AG08395 (cell line): ENCODE data around the gene KCNMA1.

Experiments
- DNase-seq: peaks from one replicate; pipeline ENCODE4 v3.0.0; 2012; ENCODE audit warnings: mixed read lengths, low spot score

Gene KCNMA1

DNA sequence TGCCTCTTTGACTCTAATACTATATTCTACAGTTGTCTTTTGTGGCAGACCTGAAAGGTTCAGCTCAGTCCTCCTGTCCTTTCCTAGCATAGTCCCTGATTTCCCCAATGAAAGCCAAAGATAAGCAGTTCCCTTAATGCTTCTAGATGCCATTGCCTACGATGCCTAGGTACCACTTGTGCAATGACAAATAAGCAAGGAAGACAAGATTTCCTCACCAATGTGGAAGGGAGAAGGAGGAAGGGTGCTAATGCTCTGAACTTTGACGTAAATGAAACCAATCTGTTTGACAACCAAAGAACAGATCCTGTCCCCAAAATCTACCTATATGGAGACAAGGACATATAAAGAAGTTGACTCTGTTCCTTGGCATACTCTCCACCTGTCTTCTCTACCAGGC, 393.3 kb downstream of the KCNMA1 start:
- no peak for DNase-seq

DNA sequence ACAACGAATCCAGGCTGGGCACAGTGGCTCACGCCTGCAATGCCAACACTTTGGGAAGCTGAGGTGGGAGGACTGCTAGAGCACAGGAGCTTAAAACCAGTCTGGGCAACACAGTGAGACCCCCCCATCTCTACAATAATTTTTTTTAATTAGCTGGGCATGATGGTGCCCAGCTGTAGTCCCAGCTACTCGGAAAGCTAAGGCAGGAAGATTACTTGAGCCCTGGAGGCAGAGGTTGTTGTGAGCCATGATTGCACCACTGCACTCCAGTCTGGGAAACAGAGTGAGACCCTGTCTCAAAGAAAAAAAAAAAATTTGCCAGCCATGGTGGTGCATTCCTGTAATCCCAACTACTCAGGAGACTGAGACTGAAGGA, 396.3 kb downstream of the KCNMA1 start:
- DNase-seq: no peak

DNA sequence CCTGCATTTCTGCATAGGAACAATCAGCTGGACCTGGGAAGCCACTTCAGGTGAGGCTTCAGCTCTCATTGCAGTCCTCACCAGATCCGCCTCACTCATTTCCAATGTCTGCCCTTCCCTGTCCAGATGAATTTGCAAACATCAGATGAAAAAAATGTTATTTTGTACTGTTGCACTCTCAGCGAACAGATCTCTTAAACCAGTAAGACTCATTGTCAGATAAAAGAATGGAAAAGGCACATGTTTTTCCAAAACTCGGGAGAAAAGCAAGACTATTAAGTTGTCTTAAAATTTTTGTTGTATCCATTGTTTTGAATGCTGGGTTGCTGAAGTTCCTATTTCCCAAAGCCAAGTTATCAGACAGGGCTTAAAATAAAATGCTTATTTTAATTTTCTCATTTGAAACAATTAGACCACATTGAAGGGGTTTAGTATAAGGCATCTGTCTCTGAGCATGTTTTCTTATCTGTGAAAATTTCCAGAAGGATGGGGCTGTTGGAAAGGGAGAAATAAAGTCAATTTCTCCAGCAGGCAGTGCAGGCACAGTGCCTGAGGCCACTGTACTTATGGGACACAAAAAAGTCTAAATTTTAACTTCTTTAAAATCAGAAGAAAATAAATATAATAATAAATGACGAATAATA, 396.8 kb downstream of the KCNMA1 start:
- DNase-seq: no peak

DNA sequence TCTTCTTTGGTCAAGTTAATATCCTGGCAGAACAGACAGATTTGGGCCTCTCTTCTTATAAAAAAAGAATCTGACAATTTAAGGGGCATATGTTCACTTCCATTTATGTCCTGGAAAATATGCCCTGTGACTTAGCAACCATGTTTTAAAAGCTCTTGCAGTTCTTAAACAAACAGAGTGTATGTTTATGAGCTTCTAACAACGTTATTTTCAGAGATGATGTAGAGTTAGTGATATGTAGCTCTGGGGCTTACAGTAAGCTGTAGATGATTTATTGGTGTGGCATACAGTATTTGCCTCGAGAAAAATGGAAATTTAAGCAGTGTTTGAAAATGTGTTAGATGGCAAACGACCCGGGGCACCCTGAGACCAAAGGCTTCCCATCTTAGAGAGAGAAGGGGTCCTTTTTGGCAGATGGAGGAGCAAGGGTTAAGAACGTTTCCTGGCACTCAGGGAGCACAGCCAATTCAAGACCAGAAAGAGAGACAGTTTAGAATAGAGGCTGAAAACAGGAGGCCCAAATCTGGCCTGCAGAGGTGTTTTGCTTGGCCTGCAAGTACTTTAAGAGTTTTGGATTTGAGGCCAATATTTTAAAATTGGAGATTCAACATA, 397.5 kb downstream of the KCNMA1 start:
- DNase-seq: no peak

DNA sequence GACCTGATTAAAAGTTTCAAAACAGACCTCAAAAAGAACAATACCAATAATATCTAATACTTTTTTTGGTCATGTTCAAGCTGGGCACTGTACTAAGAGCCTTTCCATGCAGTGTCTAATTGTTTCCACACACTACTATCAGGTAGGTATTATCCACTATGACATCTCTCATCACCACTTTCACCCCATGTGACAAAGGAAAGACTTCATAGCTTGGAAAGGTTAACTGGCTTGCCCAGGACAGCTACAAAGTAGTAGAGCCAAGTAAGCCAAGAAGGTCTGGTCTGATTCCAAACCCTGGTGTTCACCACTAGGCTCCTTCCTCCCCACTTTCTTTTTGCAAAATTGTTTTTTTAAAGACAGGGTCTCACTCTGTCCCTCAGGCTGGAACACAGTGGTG, 400.5 kb downstream of the KCNMA1 start:
- no peak for DNase-seq

DNA sequence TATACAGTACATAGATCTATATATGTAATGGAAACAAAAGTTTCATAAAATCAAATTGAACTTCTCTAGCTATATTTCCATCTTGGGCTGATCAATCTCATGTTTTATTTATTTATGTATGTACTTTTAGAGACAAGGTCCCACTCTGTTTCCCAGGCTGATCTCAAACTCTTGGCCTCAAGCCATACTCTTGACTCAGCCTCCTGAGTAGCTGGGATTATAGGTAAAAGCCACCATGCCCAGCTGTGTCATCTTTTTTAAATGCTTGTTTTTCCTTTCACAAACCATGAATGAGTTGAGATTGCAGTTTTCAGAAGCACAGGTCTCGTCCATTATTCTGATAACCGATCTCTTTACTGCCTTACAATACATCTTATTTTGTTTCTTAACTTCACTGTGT, 400.9 kb downstream of the KCNMA1 start:
- DNase-seq: no peak

DNA sequence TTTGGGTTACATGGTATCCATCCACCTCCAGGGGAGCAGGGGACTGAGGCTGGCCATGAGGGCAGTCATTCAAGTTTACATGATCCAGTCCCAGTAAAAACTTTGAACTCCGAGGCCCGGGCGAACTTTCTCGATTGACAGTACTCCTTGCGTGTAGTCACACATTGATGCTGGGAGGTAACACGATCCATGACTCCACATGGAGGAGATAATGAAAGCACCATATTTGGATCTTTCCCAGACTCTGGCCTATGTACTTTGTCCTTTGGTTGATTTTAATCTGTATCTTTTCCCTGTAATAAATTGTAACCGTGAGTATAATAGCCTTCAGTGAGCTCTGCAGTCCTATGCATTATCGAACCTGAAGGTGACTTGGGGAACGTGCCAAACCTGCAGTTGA, 401.6 kb downstream of the KCNMA1 start:
- no peak for DNase-seq

DNA sequence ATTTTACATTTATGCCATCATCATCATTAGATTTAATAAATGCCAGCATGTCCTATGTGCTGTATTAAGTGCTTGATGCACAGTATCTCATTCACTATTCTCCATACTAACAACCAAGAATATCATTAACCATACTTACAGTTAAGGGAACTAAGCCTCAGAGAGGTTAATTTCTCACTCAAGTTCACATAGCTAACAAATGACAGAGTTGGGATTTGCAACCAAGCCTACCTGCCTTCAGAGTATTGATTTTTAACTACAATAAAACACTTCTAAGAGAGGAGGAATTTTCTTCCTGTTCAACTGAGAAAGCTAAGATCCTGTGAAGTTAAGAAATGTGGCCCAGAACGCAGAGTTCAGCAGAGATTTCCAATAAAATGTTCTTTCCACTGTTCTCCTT, 403.0 kb downstream of the KCNMA1 start:
- DNase-seq: no peak

DNA sequence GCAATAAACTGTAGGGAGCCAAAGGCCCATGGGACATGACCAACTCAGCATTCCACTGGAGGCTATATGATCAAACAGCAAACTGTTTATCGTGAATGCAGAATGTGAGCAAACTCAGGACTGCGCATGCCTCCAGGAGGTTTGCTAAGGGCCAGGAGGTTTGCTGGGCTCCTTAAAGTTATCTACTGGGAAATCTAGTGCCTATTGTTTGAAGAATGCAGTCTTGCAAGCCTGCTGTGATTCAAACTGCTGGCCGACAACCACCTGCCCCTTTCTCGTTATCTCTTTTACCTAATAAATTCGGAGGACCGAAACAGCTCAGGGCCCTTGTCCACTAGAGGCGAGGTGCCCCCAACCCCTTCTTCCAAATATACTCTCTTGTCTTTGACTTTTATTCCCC, 404.1 kb downstream of the KCNMA1 start:
- no peak for DNase-seq

DNA sequence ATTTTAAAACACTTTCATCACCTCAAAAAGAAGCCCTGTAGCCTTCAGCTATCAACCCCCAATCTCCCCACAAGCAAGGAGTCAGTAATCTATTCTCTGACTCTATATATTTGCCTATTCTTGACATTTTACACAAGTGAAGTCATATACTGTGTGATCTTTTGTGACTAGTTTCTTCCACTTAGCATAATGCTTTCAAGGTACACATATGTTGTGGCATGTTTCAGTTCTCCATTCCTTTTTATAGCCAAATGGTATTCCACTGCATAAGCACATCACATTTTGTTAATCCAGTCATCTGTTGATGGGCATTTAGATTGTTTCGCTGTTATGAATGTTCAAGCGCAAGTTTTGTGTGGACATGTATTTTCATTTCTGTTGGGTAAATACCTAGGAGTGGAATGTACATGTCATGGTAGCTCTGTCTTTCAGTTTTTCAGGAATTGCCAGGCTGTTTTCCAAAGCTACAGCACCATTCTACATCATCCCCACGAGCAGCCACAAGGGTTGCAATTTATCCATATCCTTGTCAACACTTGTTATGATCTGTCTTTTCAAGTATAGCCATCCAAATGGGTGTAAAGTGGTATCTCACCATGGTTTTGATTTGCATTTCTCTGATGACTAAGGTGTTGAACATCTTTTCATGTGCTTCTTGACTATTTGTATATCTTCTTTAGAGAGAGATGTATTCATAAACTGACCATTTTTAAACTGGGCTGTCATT, 405.6 kb downstream of the KCNMA1 start:
- no peak for DNase-seq

DNA sequence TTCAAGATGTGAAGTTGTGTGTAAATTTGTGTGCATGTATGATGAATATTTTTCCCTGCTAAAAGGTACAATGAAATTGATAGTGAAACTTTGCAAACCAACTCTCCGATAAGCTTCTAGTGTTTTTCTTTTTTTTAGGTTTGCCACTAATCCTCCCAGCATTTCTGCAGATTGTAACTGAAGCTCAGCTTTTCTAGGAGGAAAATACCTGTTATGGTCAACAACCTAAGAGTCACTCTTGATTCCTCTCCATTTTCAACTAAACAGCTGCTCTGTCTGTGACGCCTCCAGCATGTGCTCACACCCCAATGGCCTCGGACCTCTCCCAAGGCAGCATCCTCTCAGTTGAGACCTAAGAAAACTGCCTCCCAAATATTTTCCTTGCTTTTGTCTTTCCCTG, 406.2 kb downstream of the KCNMA1 start:
- no peak for DNase-seq

DNA sequence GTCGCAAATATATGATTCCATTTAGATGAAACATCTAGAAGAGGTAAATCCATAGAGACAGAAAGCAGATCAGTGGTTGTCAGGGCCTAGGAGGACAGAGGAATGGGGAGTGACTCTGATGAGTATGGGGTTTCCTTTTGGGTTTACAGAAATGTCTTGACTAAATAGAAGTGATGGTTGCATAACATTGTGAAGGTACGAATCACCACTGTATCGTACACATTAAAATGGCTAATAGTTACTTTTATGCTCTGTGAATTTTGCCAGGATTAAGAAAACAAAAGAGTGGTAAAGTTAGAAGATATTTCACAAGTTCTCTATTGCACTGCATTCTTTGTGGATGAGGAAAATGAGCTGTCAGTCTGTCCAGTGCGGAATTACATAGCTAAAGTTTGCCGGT, 407.4 kb downstream of the KCNMA1 start:
- DNase-seq: peak; percentile 45

DNA sequence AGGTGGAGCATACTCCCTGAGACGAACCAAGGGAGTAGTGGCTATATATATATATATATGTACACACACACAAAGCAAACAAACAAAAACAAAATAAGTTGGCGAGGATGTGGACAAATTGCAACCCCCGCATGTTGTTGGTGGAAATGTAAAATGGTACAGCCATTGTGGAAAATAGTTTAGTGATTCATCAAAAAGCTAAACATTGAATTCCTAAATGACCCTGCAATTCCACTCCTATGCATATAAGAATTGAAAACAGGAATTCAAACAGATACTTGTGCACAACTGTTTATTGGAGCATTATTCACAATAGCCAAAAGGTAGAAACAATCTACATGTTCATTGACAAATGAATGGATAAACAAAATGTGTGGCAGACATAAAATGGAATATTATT, 407.9 kb downstream of the KCNMA1 start:
- no peak for DNase-seq

DNA sequence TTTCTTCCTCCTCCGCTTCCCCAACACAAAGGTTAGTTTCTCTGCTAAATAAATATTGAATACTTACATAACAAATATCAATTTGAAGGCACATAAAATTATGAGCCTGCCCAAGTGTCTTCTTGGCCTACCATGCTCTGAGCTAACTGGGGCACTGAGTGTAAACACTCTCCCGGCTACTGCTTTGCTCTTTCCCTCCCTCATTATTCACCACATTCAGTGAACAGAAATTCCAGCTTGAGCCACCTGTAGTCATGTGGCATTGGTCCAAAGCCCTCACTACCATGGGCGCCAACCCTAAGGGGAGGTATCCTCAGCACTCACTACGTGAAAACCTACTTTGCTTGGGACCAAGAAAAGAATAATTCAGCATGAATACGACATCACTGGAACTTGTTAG, 409.0 kb downstream of the KCNMA1 start:
- no peak for DNase-seq

DNA sequence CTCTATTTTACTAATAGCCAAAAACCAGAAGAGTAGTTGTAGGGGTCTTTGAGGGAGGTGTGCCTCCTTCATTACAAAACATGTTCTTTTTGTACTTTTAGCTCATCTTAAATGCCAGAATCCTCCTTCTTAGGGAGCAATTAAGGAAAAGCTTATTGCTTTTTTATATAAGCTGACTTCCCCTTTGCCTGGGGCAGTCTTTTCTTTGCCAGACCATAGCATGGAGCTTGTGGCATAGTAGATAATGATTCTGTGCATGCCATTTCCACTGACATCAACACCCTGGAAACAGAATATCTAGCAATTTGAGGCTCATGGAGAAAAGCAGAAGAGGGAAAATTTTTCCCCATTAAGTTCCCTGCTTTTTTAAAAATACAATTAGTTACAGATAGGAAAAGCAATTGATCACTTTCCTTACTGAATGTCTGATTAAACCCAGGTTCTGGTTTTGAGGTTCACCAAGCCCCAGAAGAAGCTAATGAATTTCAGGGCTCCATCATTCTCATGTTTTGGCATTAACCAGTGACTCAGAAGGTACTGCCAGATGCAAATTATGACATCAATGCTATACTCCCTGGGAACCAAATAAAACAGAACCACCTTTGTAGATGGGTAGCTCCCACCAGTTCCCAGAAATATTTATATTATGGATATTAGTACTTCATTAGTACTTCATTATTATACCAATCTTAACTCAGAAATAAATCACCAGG, 410.6 kb downstream of the KCNMA1 start:
- no peak for DNase-seq

DNA sequence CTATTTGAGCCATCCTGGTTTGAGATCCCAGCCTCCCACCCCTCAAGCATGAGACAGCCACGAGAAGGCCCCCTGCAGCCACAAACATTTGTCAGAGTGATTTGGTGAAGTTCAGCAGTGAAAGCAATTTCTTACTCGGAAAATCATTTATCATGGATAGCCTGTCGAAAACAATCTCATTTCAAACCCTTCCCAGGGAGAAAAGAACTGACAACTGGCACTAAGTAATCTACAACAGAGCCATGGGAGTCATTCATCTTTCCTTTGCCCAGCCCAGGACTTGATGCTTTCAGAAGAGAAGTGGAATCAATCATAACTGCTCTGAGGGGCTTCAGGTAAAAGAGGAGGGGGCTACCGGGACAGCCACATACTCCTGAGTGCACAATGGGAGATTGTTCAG, 411.2 kb downstream of the KCNMA1 start:
- DNase-seq: no peak

DNA sequence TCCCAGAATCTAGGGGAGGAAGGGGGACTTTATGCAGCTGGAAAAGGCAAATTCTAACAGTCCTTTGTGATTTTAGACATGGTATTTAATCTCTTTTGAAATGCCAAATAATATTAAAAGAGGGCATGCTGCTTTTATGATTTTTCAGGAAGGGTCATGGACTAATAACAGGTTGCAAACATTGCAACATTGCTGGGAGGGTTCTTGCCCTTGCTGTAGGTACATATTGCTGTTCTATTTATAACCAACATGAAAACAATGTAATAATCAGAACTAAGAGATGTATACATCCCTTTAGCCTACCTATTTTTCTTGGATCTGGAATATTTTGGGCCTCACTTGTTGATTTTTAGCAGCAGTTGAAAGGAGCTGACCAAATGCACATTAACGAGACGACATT, 411.6 kb downstream of the KCNMA1 start:
- DNase-seq: no peak

DNA sequence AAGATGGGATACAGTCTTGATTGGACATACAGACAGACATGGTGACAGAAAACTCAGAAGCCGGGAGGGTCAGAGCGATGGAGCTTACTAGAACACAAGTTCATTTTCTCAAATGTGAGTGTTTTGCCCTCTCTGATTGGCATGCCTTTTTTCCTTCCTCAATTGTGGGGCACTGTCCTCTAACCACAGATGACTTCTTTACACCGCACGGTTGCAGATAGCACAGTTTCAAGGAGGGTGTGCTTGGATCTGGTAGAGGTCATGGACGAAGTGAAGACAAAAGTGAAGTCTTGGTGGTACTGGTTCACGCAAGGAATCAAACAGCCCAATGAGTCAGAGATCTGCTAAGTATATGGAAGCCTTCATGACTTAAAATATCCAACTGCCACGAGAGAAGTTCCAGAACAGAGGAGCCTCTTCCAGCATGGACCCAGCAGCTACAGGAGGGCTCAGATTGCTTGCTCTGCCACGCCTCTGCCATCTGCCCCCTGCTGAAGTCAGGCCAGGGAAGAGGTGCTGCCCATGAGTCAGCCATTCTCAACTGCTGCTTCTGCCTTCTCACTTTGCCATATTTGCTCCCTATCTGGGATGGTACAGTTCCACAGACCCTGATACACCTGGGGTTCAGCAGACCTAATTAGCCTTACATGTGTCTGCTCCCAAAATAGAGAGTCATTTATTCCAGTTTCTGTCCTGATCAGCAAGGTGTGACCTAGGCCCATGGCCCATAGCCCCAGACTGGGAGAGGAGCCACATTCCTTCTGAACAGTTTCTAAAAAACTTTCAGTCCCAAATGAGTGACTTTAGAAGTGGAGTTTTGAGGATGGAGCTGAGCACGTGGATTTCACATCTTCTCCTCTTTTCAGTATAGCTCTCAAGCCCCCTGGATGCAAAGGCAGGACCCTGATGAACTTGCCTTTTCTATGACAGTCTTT, 413.8 kb downstream of the KCNMA1 start:
- no peak for DNase-seq

DNA sequence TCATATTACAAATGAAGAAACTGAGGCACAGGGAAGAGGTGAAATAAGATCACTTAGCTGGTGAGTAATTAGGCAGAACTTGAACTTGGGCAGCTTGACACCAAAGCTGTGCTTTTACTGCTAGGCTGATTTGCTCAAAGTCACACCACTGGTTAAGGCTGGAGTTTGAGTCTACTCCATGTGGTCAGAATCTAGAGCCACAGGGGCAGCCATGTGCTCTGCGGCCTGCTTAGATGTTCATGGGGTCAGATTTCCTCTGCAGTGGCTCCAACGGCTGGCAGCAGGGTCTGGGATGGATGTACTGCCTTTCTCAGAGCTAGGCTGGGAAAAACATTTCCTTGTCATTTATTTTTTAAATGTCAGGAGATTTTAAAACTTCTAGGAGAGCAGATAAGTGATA, 417.5 kb downstream of the KCNMA1 start:
- DNase-seq: no peak

DNA sequence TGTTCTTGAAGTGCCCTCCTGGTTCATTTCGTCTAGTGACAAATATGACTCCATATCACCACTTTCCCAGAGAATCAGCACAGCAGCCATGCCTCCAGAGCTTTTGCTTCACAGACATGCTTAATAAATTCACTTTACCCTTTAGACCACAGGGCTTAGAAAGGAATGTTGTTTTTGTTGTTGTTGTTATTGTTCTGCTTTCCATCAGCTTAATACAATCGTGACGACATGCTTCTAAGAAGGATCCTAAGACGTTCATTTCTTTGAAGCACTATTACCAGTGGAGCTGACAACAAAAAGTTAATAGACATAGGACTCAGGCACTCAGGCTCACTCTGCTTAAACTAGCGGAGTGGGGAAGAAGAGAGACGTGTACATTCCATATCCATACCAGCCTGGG, 418.6 kb downstream of the KCNMA1 start:
- no peak for DNase-seq

DNA sequence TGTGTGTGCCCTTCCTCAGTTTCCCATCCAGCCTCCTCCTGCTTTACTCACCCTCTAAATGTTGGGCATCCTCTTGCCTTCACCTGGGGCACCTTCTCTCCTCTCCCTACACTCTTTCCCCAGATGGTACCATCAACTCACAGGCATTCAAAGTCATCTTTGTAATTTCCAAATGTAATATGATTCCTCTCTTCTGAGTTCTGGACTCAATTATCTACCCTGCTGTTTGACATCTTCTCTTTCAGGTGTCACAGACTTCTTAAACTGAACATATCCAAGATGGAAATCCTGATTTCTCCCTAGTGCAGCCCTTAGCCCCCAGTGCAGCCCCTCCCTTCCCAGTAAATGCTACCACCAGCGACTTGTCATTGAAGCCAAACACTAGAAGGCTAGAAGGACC, 422.8 kb downstream of the KCNMA1 start:
- DNase-seq: no peak

DNA sequence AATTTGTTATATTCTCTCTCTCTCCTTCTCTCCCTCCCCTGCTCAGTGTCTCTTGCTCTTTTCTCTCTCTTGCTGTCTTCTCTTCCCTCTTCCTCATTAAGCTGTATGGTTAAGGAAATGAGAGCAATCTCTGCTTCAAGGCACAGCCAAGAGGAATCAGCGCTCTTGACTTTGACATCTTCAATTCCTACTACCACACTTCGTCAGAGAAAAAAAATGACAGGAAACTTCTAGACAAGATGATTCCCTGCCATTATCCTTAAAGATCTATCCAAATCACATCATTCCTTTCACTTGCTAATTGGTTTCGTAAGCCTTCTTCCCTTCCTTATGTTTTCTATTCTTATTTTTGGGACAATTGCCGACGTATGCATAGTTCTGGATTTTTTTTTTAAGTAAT, 425.0 kb downstream of the KCNMA1 start:
- DNase-seq: no peak
